ENCODE results near the gene MICA. TPM values are rescaled to one million over a fixed set of nuclear protein-coding genes. Genes with fewer than 3 reads are reported as not detected.

MICA gene
- total and polyA plus RNA-seq, 9 of the 15 experiments (the other 6 are each of a cell fraction or from before 2014, with no cell fraction given), result 11.8 to 24.6 (median 16.7) TPM

- TF ChIP-seq E4F1 (CRISPR knock-in tag; IDR thresholded peaks at IDR 0.05; ENCODE audit: borderline replicate concordance) (no peak), EWSR1 (IDR thresholded peaks at IDR 0.05; ENCODE audit: borderline replicate concordance, low read depth, partially characterized antibody) (no peak), XRCC4 (IDR thresholded peaks at IDR 0.05; ENCODE audit: extremely low read depth, insufficient read depth, insufficient read length) (no peak), SOX6 (IDR thresholded peaks at IDR 0.05) (peak; percentile 38; the same call in 1 of the 2 replicates), RAD21 (CRISPR knock-in tag; conservative IDR thresholded peaks at IDR 0.05 in 1 of 2, IDR thresholded peaks at IDR 0.05 in 1 of 2) (no peak), ZFPM2 (CRISPR knock-in tag; IDR thresholded peaks at IDR 0.05) (peak; percentile 52; the same call in 1 of the 2 replicates), ARID1B (IDR thresholded peaks at IDR 0.05) (0 out of 2 replicates have a peak, but pooled peaks have one; percentile 5), PREB (CRISPR knock-in tag; IDR thresholded peaks at IDR 0.05) (0 out of 2 replicates have a peak, but pooled peaks have one; percentile 43), RBFOX2 (IDR thresholded peaks at IDR 0.05; ENCODE audit: low read depth, low read length) (peak; percentile 89), ARID2 (IDR thresholded peaks at IDR 0.05) (no peak), HDAC1 (IDR thresholded peaks at IDR 0.05) (peak in 1 of 2 experiments; percentile 53; a peak in 1 of 4 replicates), IRF9 (tag; IDR thresholded peaks at IDR 0.05) (no peak), FOS (IDR thresholded peaks at IDR 0.05; ENCODE audit: extremely low read depth, insufficient read length) (peak; percentile 77), DMBX1 (CRISPR knock-in tag; IDR thresholded peaks at IDR 0.05; ENCODE audit: borderline replicate concordance) (no peak), RBM39 (optimal IDR thresholded peaks at IDR 0.05; ENCODE audit: low read depth, low read length) (no peak)
- TF ChIP-seq, protein P1, sequence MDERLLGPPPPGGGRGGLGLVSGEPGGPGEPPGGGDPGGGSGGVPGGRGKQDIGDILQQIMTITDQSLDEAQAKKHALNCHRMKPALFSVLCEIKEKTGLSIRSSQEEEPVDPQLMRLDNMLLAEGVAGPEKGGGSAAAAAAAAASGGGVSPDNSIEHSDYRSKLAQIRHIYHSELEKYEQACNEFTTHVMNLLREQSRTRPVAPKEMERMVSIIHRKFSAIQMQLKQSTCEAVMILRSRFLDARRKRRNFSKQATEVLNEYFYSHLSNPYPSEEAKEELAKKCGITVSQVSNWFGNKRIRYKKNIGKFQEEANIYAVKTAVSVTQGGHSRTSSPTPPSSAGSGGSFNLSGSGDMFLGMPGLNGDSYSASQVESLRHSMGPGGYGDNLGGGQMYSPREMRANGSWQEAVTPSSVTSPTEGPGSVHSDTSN (CRISPR knock-in tag; IDR thresholded peaks at IDR 0.05; ENCODE audit: low read depth), result no peak
- TF ChIP-seq, protein P1 (tag; conservative IDR thresholded peaks at IDR 0.05; ENCODE audit: low read depth), result no peak
- TF ChIP-seq, protein P2, sequence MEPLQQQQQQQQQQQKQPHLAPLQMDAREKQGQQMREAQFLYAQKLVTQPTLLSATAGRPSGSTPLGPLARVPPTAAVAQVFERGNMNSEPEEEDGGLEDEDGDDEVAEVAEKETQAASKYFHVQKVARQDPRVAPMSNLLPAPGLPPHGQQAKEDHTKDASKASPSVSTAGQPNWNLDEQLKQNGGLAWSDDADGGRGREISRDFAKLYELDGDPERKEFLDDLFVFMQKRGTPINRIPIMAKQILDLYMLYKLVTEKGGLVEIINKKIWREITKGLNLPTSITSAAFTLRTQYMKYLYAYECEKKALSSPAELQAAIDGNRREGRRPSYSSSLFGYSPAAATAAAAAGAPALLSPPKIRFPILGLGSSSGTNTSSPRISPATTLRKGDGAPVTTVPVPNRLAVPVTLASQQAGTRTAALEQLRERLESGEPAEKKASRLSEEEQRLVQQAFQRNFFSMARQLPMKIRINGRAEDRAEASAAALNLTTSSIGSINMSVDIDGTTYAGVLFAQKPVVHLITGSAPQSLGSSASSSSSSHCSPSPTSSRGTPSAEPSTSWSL (CRISPR knock-in tag; IDR thresholded peaks at IDR 0.05; ENCODE audit: borderline replicate concordance), result no peak
Observed at GRCh38 chr6:31403283-31404060, at the start of gene MICA (continued).
